ENCODE data around the gene ARPC4.

Gene ARPC4

DNA sequence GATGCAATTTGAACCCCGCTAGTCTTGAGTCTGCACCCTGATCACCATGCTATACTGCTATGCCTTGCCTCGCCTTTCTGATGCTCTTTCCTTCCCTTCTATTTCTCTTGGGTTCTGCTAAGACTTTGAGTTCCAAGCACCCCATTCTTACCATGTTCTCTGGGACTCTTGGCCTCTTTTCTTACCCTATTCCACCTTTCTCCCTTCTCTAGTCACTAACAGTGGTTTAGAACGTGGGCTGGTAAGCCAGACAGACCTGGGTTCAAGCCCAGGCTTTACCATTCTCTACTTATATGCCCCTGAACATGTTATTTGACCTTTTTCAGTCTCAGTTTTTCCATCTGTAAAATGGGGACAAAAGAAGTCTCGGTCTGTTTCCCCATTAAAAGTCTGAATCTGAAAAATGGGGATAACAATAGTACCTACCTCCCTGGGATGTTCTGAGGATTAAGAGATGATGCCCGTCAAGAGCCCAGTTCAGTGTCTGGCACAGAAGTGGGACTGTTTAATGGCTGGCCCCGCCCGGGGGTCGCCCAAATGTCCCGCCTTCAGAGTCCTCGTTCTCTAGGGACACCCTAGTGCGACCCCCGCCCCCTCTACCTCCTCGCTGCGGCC, 985 bp upstream of the ARPC4 start:
- H3K9me3 Mint-ChIP-seq = no peaks in the 10 kb centered on the region
- H3K36me3 Mint-ChIP-seq = peaks cover 33% of the 10 kb centered on the region
- peak overlapping the region; percentile 96 for H3K4me3 Mint-ChIP-seq
- no peaks in the 10 kb centered on the region for H3K27me3 Mint-ChIP-seq
- peaks cover 44% of the 10 kb centered on the region for H3K4me1 Mint-ChIP-seq
- peak overlapping the region; percentile 98 for H3K27ac Mint-ChIP-seq
- ATAC-seq (ENCODE audit: low read depth) (no peak), DNase-seq (ENCODE audit: low spot score in 2 of 2) (no peak)

DNA sequence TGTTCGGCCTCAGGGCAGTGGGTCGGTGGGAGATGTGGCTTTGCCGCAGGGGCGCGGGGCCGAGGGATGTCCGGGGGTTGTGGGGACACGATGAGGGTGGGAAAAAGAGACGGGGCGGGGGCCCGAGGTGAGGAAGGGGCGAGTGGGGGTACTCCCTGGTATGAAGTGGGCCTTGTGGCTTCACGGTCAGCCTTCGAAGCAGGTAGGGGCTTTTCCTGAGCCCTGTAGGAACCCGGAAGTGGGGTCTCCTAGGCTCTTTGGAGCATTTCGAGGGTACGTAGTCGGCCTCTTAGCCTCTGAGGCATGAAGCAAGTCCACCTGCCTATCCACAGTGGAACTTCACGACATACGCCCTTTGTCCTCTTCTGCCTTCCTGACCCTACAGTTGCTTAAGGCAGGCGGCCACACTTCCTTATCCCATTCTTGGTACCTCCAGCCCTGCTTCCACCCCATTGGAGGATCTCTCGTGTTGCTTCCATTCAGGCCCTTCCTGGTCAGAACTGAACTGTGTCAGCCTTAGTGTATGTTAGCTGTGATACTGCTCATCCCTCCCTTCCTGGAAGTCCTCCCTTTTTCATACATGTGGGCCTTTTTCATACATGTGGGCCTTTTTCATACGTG, 389 bp downstream of the ARPC4 start:
- Mint-ChIP-seq H3K27me3 (no peaks in the 10 kb centered on the region), H3K4me3 (peak overlapping the region; percentile 96), H3K27ac (peak overlapping the region; percentile 98), H3K4me1 (peaks cover 48% of the 10 kb centered on the region), H3K36me3 (peaks cover 34% of the 10 kb centered on the region), H3K9me3 (no peaks in the 10 kb centered on the region)
- ATAC-seq (ENCODE audit: low read depth) (no peak), DNase-seq (ENCODE audit: low spot score in 2 of 2) (no peak)

DNA sequence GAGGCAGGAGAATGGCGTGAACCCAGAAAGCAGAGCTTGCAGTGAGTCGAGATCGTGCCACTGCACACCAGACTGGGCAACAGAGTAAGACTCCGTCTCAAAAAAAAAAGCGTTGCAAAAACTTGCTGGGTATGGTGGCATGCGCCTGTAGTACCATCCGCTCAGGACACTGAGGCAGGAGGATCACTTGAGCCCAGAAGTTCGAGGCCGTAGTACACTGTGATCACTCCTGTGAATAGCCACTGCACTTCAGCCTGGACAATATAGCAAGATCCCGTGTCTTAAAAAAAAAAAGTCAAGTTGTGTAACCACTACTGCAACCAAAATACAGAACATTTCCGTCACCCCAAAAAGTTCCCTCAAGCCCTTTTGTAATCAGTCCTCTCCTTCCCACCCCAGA, 1.5 kb downstream of the ARPC4 start:
- Mint-ChIP-seq H3K4me3 (peak overlapping the region; percentile 96), H3K9me3 (no peaks in the 10 kb centered on the region), H3K27me3 (no peaks in the 10 kb centered on the region), H3K4me1 (peaks cover 45% of the 10 kb centered on the region), H3K27ac (peak overlapping the region; percentile 98), H3K36me3 (peaks cover 30% of the 10 kb centered on the region)
- ATAC-seq (ENCODE audit: low read depth) (no peak), DNase-seq (ENCODE audit: low spot score in 2 of 2) (no peak)

DNA sequence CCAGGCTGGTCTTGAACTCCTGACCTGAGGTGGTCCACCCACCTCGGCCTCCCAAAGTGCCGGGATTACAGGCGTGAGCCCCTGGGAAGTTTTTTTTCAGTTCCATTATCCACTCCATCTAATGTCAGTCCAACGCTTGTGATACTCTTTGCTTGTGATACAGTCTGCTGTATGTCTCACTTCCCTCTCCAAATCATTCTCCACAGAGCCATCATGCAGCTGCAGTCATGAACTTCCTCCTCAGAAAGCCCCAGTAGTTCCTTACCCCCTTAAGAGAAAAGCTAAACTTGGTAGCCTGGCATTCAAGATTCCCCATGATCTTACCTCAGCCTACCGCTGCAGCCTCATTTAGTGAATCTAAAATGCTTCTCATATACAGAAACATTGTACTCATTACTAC, 2.3 kb downstream of the ARPC4 start:
- DNase-seq (ENCODE audit: low spot score in 2 of 2) = peak in 1 of 2 donors; percentile 63
- H3K9me3 Mint-ChIP-seq = no peaks in the 10 kb centered on the region
- peak overlapping the region; percentile 54 for H3K4me3 Mint-ChIP-seq
- ATAC-seq (ENCODE audit: low read depth) = peak; percentile 61
- peaks cover 42% of the 10 kb centered on the region for H3K4me1 Mint-ChIP-seq
- peaks cover 25% of the 10 kb centered on the region for H3K36me3 Mint-ChIP-seq
- no peaks in the 10 kb centered on the region for H3K27me3 Mint-ChIP-seq
- H3K27ac Mint-ChIP-seq = peak overlapping the region; percentile 98

DNA sequence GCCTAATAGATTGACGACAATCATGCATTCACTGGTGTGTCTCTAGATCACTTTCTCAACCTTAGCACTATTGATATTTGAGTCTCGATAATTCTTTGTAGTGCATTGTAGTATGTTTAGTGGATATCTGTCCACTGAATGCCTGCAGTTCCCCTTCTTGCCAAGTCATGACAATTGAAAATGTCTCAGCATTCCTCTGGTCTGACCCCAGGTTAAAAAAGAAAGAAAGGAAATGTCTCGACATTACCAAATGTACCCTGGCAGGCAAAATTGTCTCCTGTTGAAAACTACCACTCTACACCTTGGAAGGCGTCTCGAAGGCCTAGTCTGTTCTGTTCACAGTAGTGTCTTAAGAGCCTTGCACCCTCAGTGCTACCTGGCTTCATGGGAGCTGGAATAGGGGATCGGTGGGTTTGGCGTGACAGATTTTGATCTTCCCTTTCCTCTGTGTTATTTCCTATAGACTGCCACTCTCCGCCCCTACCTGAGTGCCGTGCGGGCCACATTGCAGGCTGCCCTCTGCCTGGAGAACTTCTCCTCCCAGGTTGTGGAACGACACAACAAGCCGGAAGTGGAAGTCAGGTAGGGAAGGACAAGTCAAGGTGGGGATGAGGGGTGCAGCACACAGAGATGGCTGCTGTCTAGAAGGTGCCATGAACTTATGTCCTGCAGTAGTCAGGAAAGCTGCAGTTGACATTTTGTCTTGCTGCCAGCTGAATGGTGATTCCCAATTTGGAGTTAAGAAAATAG, 4.5 kb downstream of the ARPC4 start:
- ATAC-seq (ENCODE audit: low read depth) (no peak), DNase-seq (ENCODE audit: low spot score in 2 of 2) (no peak)
- H3K9me3 Mint-ChIP-seq = no peaks in the 10 kb centered on the region
- H3K27me3 Mint-ChIP-seq = no peaks in the 10 kb centered on the region
- H3K36me3 Mint-ChIP-seq = peaks cover 25% of the 10 kb centered on the region
- H3K4me3 Mint-ChIP-seq = no peak overlapping the region
- H3K27ac Mint-ChIP-seq = peak overlapping the region; percentile 70
- H3K4me1 Mint-ChIP-seq = peaks cover 28% of the 10 kb centered on the region

DNA sequence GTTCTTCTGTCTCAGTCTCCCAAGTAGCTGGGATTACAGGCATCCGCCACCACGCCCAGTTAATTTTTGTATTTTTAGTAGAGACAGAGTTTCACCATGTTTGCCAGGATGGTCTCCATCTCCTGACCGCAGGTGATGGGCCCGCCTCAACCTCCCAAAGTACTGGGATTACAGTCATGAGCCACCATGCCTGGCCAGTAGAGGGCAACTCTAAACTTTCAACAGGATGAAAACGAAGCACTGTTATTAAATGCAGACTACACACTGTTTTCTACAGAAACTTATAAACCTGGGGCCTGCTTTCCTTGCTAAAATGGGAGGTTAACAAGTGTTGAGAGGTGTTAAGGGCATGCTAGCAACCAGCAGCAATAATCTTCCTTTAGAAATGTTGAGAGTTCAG, 7.6 kb downstream of the ARPC4 start:
- Mint-ChIP-seq H3K9me3 (no peaks in the 10 kb centered on the region), H3K4me1 (peaks cover 16% of the 10 kb centered on the region), H3K27ac (no peak overlapping the region), H3K36me3 (peaks cover 30% of the 10 kb centered on the region), H3K27me3 (no peaks in the 10 kb centered on the region), H3K4me3 (no peak overlapping the region)
- ATAC-seq (ENCODE audit: low read depth) (no peak), DNase-seq (ENCODE audit: low spot score in 2 of 2) (no peak)

DNA sequence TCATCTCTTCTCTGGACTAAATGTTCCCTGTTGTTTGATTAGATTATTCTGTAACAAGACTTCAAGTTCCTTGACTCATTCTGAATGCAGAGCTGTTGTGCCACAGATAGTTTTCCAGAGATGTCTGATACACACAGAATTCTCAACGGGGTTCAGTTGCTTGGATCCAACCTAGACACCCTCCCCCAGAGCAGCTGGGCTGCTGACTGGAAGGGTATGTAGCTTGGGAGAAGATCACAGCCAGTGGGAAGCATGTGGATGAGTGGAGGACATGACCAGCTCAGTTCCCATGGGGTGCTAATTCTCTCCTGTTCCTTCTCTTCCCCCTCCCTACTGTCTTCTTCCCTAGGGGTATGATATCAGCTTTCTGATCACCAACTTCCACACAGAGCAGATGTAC, 10.6 kb downstream of the ARPC4 start:
- Mint-ChIP-seq H3K9me3 (no peaks in the 10 kb centered on the region), H3K4me1 (peaks cover 15% of the 10 kb centered on the region), H3K4me3 (no peak overlapping the region), H3K27ac (peak overlapping the region; percentile 31), H3K36me3 (peaks cover 19% of the 10 kb centered on the region), H3K27me3 (no peaks in the 10 kb centered on the region)
- ATAC-seq (ENCODE audit: low read depth) = no peak
- no peak for DNase-seq (ENCODE audit: low spot score in 2 of 2)

DNA sequence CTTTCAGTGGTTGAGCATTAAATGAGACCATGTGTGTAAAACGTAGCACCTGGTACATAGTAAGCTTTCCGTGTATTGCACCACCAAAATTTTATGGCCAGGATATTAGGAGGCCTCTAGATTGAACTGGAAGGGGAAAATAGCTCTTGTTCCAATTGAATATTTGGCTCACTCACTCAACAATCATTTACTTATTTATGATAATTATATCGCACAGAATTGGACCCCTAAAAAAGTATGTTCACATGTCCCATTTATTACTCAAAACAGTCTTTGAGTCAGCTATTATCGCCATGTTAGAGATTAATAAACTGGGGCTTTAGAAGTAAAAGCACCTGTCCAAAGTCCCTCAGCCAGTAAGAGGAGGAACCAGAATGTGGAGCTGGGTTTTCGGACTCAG, 12.1 kb downstream of the ARPC4 start:
- no peak for ATAC-seq (ENCODE audit: low read depth)
- H3K27me3 Mint-ChIP-seq = no peaks in the 10 kb centered on the region
- no peak for DNase-seq (ENCODE audit: low spot score in 2 of 2)
- peaks cover 19% of the 10 kb centered on the region for H3K36me3 Mint-ChIP-seq
- H3K9me3 Mint-ChIP-seq = no peaks in the 10 kb centered on the region
- H3K4me3 Mint-ChIP-seq = no peak overlapping the region
- peaks cover 27% of the 10 kb centered on the region for H3K4me1 Mint-ChIP-seq
- peak overlapping the region; percentile 20 for H3K27ac Mint-ChIP-seq

DNA sequence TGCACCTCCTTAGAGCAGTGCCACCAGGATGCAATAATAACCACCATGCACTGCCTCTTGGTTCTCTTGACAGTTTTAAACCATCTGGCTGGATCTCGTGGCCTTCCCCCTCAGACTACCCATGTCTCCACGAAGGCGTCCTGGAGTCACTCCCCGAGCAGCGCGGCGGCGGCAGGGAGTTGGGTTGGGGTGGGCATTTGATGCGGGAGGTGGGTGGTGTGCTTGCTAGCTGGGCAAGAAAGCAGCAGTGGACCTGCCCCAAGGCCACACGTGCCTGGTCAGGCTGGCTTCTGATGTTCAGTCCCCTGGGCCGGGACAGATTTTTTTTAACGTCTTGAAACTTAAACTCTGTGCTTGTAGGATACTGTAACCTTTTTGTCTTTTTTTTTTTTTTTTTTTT, 13.3 kb downstream of the ARPC4 start:
- Mint-ChIP-seq H3K27ac (no peak overlapping the region), H3K4me1 (peaks cover 36% of the 10 kb centered on the region), H3K9me3 (no peaks in the 10 kb centered on the region), H3K36me3 (peaks cover 16% of the 10 kb centered on the region), H3K27me3 (no peaks in the 10 kb centered on the region), H3K4me3 (no peak overlapping the region)
- DNase-seq (ENCODE audit: low spot score in 2 of 2) (no peak), ATAC-seq (ENCODE audit: low read depth) (no peak)

DNA sequence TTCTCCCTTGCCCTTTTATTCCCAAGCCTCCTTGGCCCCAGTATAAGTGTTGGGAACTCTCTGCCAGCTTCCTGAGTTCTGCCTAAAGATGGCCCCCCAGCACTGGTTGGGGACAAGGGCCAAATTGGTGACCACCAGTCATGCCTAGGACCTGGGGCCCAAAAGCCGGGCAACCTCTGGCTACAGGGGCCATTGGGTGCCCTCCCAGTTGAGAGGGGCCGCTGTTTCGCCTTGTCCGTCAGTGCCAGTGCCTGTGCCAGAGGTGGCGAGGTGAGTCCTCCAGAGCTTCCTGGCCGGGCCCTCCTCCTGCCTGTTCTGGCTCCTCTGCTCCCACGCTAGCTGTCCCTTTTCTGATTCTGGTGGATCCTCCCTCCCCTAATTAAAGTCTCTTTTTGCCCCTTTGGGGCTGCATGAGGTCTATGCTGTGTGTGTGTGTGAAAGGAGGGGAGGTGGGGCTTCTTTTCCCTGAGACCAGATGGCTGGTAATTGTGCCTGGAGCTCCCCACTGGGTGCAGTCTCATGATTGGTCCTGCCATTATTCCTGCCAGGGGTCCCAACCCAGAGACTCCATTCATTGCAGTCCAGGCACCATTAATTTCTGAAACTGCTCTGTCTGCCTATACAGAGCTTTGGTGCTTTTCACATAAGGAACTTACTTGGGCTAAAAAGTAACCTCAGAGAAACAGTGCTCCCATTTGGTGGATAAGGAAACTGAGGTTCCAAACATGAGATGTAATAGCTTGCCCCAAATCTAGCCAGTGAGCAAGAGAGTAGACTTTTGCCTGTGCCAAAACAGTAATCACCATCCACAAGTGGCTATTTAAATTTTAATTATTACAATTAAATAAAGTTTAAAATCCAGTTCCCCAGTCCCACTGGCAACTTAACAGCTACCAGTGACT, 14.1 kb downstream of the ARPC4 start:
- Mint-ChIP-seq H3K4me1 (peaks cover 42% of the 10 kb centered on the region), H3K27me3 (no peaks in the 10 kb centered on the region), H3K27ac (no peak overlapping the region), H3K9me3 (no peaks in the 10 kb centered on the region), H3K36me3 (peaks cover 16% of the 10 kb centered on the region), H3K4me3 (no peak overlapping the region)
- DNase-seq (ENCODE audit: low spot score in 2 of 2) (no peak), ATAC-seq (ENCODE audit: low read depth) (no peak)

DNA sequence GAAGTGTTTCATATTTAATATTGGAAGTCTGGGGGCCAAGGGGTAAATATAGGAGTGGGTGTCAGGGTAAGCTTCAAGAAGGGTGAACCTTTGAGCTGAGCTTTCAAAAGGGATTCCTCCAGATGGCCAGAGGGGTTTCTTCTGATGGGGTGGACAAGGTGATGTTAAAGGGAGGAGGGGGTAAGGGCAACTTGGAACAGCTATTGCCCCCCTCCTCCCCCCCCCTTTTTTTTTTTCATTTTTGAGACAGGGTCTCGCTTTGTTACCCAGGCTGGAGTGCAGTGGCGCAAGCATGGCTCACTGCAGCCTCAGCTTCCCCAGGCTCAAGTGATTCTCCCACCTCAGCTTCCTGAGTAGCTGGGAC, 15.1 kb downstream of the ARPC4 start:
- peaks cover 15% of the 10 kb centered on the region for H3K36me3 Mint-ChIP-seq
- H3K4me1 Mint-ChIP-seq = peaks cover 42% of the 10 kb centered on the region
- DNase-seq (ENCODE audit: low spot score in 2 of 2) (no peak), ATAC-seq (ENCODE audit: low read depth) (no peak)
- no peaks in the 10 kb centered on the region for H3K9me3 Mint-ChIP-seq
- no peaks in the 10 kb centered on the region for H3K27me3 Mint-ChIP-seq
- H3K4me3 Mint-ChIP-seq = no peak overlapping the region
- peak overlapping the region; percentile 98 for H3K27ac Mint-ChIP-seq

DNA sequence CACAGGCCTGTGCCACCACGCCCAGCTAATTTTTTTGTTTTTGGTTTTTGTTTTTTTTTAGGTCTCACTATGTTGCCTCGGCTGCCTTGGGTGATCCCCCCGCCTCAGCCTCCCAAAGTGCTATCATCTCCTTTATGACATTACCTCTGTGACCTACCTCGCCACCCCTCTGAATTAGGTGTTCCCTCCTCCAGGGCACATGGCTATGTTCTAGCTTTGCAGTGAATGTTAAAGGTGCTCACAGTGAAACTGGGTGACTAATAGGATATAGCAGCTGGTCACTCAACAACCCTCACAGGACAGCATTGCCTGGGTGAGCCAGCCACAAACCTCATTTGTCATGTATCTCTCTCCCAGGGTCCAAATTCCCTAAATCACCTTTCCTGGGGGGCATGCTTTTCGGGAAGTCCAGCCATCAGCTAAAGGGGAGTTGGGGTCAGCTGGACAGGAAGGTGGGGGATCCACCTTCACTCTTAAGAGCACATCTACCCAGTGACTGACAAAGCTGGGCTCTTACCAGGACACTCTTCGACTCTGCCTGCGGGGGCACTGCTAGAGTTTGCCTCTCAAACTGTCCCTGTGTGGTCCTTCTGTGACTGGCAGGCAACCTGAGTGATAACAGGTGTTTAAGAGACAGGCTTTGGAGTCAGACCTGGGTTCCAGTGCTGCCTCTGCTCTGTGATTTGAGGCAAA, 15.6 kb downstream of the ARPC4 start:
- no peaks in the 10 kb centered on the region for H3K9me3 Mint-ChIP-seq
- H3K36me3 Mint-ChIP-seq = peaks cover 10% of the 10 kb centered on the region
- peaks cover 38% of the 10 kb centered on the region for H3K4me1 Mint-ChIP-seq
- peak in 1 of 2 donors; percentile 39 for DNase-seq (ENCODE audit: low spot score in 2 of 2)
- peak overlapping the region; percentile 25 for H3K4me3 Mint-ChIP-seq
- H3K27me3 Mint-ChIP-seq = no peaks in the 10 kb centered on the region
- peak; percentile 76 for ATAC-seq (ENCODE audit: low read depth)
- peak overlapping the region; percentile 98 for H3K27ac Mint-ChIP-seq

DNA sequence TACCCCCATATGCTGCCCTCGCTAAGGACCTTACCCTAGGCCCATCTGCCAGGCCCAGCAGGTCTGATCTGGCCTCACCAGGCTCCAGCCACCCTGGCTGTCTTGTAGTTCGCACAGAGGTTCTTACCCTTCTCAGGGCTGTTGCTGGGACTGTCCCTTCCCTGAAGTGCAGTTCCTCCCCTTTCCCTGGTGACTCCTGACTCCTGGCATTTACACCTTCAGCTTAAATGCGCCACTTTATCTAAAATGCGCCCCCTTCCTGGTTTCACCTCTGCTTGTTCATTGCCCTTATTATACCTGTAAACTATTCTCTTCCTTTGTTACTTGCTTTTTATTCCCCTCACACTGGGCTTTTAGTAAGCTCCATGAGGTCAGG, 16.3 kb downstream of the ARPC4 start:
- peak; percentile 6 for ATAC-seq (ENCODE audit: low read depth)
- Mint-ChIP-seq H3K27ac (peak overlapping the region; percentile 98), H3K36me3 (peaks cover 3% of the 10 kb centered on the region), H3K4me1 (peaks cover 38% of the 10 kb centered on the region), H3K9me3 (no peaks in the 10 kb centered on the region), H3K4me3 (peak overlapping the region; percentile 96), H3K27me3 (no peaks in the 10 kb centered on the region)
- DNase-seq (ENCODE audit: low spot score in 2 of 2) = no peak
